Measurements from ENCODE around the gene RAB11FIP4. TPM values are rescaled to one million over a fixed set of nuclear protein-coding genes. Genes with fewer than 3 reads are reported as not detected.
A peak's percentile ranks its signal among the peaks of the same experiment; 100 is the strongest.

RAB11FIP4 gene
- total and polyA plus RNA-seq, 9 of the 15 experiments (the other 6 are each of a cell fraction or from before 2014, with no cell fraction given) = 0.62 to 16.6 (median 8.9) TPM

DNA sequence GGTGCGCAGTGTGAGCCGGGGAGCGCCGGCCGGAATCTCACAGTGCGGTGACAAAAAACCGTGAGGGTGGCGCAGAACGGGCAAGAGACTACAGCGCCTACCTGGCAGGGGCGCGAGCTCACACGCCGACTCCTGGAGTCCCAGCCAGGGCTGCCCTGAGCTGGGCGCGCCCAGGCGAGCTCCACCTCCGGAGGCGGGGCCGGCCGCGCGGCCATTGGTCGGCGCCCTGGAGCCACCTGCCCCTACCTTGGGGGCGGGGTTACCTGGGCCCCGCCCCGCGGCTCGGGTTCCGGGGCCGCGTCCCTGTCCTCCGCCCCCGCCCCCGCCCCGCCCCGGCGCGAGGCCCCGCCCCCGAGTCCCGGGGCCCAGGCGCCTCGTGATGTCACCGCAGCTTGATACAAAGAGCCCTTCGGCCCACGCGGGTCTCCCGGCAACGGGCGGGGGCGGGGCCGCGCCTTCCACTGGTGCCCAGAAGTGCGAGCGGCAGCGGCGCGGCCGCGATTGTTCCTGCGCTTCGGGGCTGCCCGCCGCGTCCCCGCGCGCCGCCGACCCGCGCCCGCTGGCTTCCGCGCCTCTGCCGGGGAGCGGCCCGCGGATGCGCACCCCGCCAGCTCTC is 96.3 kb downstream of the RAB11FIP4 start (continued):
- TF ChIP-seq MTA3 (IDR thresholded peaks at IDR 0.05; ENCODE audit: borderline replicate concordance) (peak; percentile 60; the same call in 1 of the 2 replicates), EGR1 (conservative IDR thresholded peaks at IDR 0.05) (peak; percentile 64), ZNF75A (CRISPR knock-in tag; IDR thresholded peaks at IDR 0.05) (no peak), CTBP1 (IDR thresholded peaks at IDR 0.05; ENCODE audit: borderline replicate concordance) (peak; percentile 32), ZC3H11A (IDR thresholded peaks at IDR 0.05; ENCODE audit: low read depth, low read length) (no peak), SMAD1 (IDR thresholded peaks at IDR 0.05; ENCODE audit: low read depth, low read length, partially characterized antibody) (no peak), ATF7 (IDR thresholded peaks at IDR 0.05) (0 out of 2 replicates have a peak, but pooled peaks have one; percentile 19), ZNF124 (CRISPR knock-in tag; IDR thresholded peaks at IDR 0.05) (no peak), POLR2A (conservative IDR thresholded peaks at IDR 0.05) (peak; percentile 88), ASH1L (IDR thresholded peaks at IDR 0.05; ENCODE audit: borderline replicate concordance, low read depth, partially characterized antibody) (no peak), NFYB (IDR thresholded peaks at IDR 0.05; ENCODE audit: extremely low read depth, insufficient read length) (peak; percentile 28), BCOR (IDR thresholded peaks at IDR 0.05) (no peak), RBM25 (IDR thresholded peaks at IDR 0.05; ENCODE audit: low read depth, low read length, severe bottlenecking) (peak; percentile 47), ZNF778 (CRISPR knock-in tag; IDR thresholded peaks at IDR 0.05) (no peak), MBD2 (IDR thresholded peaks at IDR 0.05; ENCODE audit: borderline replicate concordance, low read depth) (0 out of 2 replicates have a peak, but pooled peaks have one; percentile 21), ZNF780A (CRISPR knock-in tag; IDR thresholded peaks at IDR 0.05) (no peak), OTX1 (CRISPR knock-in tag; IDR thresholded peaks at IDR 0.05) (no peak), ZNF146 (CRISPR knock-in tag; IDR thresholded peaks at IDR 0.05; ENCODE audit: unreplicated experiment) (no peak), PHF8 (IDR thresholded peaks at IDR 0.05; ENCODE audit: borderline replicate concordance, low read length) (peak; percentile 58; the same call in 1 of the 2 replicates)
- TF ChIP-seq, protein P1, sequence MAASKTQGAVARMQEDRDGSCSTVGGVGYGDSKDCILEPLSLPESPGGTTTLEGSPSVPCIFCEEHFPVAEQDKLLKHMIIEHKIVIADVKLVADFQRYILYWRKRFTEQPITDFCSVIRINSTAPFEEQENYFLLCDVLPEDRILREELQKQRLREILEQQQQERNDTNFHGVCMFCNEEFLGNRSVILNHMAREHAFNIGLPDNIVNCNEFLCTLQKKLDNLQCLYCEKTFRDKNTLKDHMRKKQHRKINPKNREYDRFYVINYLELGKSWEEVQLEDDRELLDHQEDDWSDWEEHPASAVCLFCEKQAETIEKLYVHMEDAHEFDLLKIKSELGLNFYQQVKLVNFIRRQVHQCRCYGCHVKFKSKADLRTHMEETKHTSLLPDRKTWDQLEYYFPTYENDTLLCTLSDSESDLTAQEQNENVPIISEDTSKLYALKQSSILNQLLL (CRISPR knock-in tag; IDR thresholded peaks at IDR 0.05; ENCODE audit: borderline replicate concordance) = no peak
- TF ChIP-seq, protein P2, sequence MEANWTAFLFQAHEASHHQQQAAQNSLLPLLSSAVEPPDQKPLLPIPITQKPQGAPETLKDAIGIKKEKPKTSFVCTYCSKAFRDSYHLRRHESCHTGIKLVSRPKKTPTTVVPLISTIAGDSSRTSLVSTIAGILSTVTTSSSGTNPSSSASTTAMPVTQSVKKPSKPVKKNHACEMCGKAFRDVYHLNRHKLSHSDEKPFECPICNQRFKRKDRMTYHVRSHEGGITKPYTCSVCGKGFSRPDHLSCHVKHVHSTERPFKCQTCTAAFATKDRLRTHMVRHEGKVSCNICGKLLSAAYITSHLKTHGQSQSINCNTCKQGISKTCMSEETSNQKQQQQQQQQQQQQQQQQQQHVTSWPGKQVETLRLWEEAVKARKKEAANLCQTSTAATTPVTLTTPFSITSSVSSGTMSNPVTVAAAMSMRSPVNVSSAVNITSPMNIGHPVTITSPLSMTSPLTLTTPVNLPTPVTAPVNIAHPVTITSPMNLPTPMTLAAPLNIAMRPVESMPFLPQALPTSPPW (CRISPR knock-in tag; IDR thresholded peaks at IDR 0.05) = peak; percentile 91
- TF ChIP-seq, protein P3, sequence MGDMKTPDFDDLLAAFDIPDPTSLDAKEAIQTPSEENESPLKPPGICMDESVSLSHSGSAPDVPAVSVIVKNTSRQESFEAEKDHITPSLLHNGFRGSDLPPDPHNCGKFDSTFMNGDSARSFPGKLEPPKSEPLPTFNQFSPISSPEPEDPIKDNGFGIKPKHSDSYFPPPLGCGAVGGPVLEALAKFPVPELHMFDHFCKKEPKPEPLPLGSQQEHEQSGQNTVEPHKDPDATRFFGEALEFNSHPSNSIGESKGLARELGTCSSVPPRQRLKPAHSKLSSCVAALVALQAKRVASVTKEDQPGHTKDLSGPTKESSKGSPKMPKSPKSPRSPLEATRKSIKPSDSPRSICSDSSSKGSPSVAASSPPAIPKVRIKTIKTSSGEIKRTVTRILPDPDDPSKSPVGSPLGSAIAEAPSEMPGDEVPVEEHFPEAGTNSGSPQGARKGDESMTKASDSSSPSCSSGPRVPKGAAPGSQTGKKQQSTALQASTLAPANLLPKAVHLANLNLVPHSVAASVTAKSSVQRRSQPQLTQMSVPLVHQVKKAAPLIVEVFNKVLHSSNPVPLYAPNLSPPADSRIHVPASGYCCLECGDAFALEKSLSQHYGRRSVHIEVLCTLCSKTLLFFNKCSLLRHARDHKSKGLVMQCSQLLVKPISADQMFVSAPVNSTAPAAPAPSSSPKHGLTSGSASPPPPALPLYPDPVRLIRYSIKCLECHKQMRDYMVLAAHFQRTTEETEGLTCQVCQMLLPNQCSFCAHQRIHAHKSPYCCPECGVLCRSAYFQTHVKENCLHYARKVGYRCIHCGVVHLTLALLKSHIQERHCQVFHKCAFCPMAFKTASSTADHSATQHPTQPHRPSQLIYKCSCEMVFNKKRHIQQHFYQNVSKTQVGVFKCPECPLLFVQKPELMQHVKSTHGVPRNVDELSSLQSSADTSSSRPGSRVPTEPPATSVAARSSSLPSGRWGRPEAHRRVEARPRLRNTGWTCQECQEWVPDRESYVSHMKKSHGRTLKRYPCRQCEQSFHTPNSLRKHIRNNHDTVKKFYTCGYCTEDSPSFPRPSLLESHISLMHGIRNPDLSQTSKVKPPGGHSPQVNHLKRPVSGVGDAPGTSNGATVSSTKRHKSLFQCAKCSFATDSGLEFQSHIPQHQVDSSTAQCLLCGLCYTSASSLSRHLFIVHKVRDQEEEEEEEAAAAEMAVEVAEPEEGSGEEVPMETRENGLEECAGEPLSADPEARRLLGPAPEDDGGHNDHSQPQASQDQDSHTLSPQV (IDR thresholded peaks at IDR 0.05) = no peak

Data from K562 (cell line).